T-helper 9 cell (primary cell): ENCODE results near the gene SYNGR2.

ENCODE experiments used
- DNase-seq: peaks from one replicate; pipeline ENCODE4 v3.0.0-alpha.2; 2020
- total RNA-seq, 2 donors: gene quantifications; one replicate each; lab custom pipeline; 2026; lab: John Stamatoyannopoulos, UW

The SYNGR2 gene
- 55.3 to 72.0 reads per million in 2 donors for total RNA-seq

GRCh38 chr17:78168242-78168902 is at the start of gene SYNGR2:
Gene SYNGR2, plus strand, starts transcription at chr17:78168581. Its CDS starts 36 bp downstream, at chr17:78168617.
- peak; percentile 83 for DNase-seq

GRCh38 chr17:78118801-78119241 is 49.6 kb upstream of the SYNGR2 start:
- no peak for DNase-seq

- no peak for DNase-seq
Measured at GRCh38 chr17:78120537-78120936, 47.8 kb upstream of the SYNGR2 start.

- no peak for DNase-seq
Measured at GRCh38 chr17:78120971-78121800, 47.2 kb upstream of the SYNGR2 start.

- DNase-seq = no peak
Measured at GRCh38 chr17:78121801-78122215, 46.6 kb upstream of the SYNGR2 start.

GRCh38 chr17:78122216-78122930 is 46.0 kb upstream of the SYNGR2 start:
- DNase-seq = no peak

- no peak for DNase-seq
Measured at GRCh38 chr17:78122931-78123249, 45.5 kb upstream of the SYNGR2 start.

GRCh38 chr17:78123258-78123929 is 45.0 kb upstream of the SYNGR2 start:
- no peak for DNase-seq

- DNase-seq = no peak
Measured at GRCh38 chr17:78124081-78124835, 44.1 kb upstream of the SYNGR2 start.

GRCh38 chr17:78124836-78125137 is 43.6 kb upstream of the SYNGR2 start:
- no peak for DNase-seq

GRCh38 chr17:78125138-78125913 is 43.1 kb upstream of the SYNGR2 start:
- DNase-seq = no peak

- DNase-seq = no peak
Measured at GRCh38 chr17:78125976-78126894, 42.1 kb upstream of the SYNGR2 start.

- no peak for DNase-seq
Measured at GRCh38 chr17:78126895-78127238, 41.5 kb upstream of the SYNGR2 start.

GRCh38 chr17:78127239-78127887 is 41.0 kb upstream of the SYNGR2 start:
- DNase-seq = peak; percentile 56

- no peak for DNase-seq
Measured at GRCh38 chr17:78127888-78128550, 40.4 kb upstream of the SYNGR2 start.

GRCh38 chr17:78128551-78129350 is 39.6 kb upstream of the SYNGR2 start, which contains the start of gene TMC6:
Gene TMC6, minus strand, starts transcription at chr17:78128755. Its CDS starts 1,923 bp downstream, at chr17:78126832.
- DNase-seq = peak; percentile 66

GRCh38 chr17:78129351-78130089 is 38.9 kb upstream of the SYNGR2 start:
- no peak for DNase-seq

- no peak for DNase-seq
Measured at GRCh38 chr17:78130090-78130436, 38.3 kb upstream of the SYNGR2 start.
